Measurements from ENCODE around the gene LIM2. TPM values are rescaled to one million over a fixed set of nuclear protein-coding genes. Genes with fewer than 3 reads are reported as not detected.

The LIM2 gene
- total RNA-seq, 1 donor from 2014 or later: 0.26 TPM

GRCh38 chr19:51377422-51377821 lies 10.4 kb downstream of the LIM2 start:
- Mint-ChIP-seq H3K4me1 (no peaks in the 10 kb centered on the region), H3K27me3 (ENCODE audit: insufficient read depth, low read depth) (peaks cover 9% of the 10 kb centered on the region), H3K9me3 (peaks cover 6% of the 10 kb centered on the region), H3K27ac (no peak overlapping the region), H3K36me3 (no peaks in the 10 kb centered on the region), H3K4me3 (no peak overlapping the region)
- no peaks in the 10 kb centered on the region for H3K36me3 ChIP-seq
- no peaks in the 10 kb centered on the region for H4K20me1 ChIP-seq (ENCODE audit: low read depth)
- H3F3A ChIP-seq (ENCODE audit: low read depth): no peaks in the 10 kb centered on the region
- no peak for TF ChIP-seq CTCF (IDR thresholded peaks at IDR 0.05)
- no peak for TF ChIP-seq EZH2 (IDR thresholded peaks at IDR 0.05)
- TF ChIP-seq EZH2phosphoT487 (IDR thresholded peaks at IDR 0.05): no peak
- H3K4me1 ChIP-seq: no peaks in the 10 kb centered on the region
- H2AFZ ChIP-seq (replicated peaks): no peak overlapping the region
- no peak overlapping the region for H3K4me3 ChIP-seq
- no peak overlapping the region for H3K9ac ChIP-seq
- H3K79me2 ChIP-seq (ENCODE audit: low read depth): no peaks in the 10 kb centered on the region
- H3K9me3 ChIP-seq (ENCODE audit: low read depth): no peaks in the 10 kb centered on the region
- no peak overlapping the region for H3K27ac ChIP-seq
- H3K27me3 ChIP-seq: no peaks in the 10 kb centered on the region
- no peak for DNase-seq (ENCODE audit: low spot score)
- H3K4me2 ChIP-seq: no peak overlapping the region

GRCh38 chr19:51375504-51376221 lies 12.1 kb downstream of the LIM2 start:
- H3K27me3 ChIP-seq: no peaks in the 10 kb centered on the region
- no peak overlapping the region for H3K27ac ChIP-seq
- Mint-ChIP-seq H3K27me3 (ENCODE audit: insufficient read depth, low read depth) (peaks cover 9% of the 10 kb centered on the region), H3K27ac (no peak overlapping the region), H3K9me3 (peaks cover 4% of the 10 kb centered on the region), H3K4me3 (no peak overlapping the region), H3K36me3 (no peaks in the 10 kb centered on the region), H3K4me1 (no peaks in the 10 kb centered on the region)
- TF ChIP-seq CTCF (IDR thresholded peaks at IDR 0.05) (no peak), EZH2 (IDR thresholded peaks at IDR 0.05) (no peak), EZH2phosphoT487 (IDR thresholded peaks at IDR 0.05) (no peak)
- H3K9ac ChIP-seq: no peak overlapping the region
- no peaks in the 10 kb centered on the region for H3K36me3 ChIP-seq
- no peak overlapping the region for H3K4me2 ChIP-seq
- H4K20me1 ChIP-seq (ENCODE audit: low read depth): no peaks in the 10 kb centered on the region
- no peaks in the 10 kb centered on the region for H3K9me3 ChIP-seq (ENCODE audit: low read depth)
- DNase-seq (ENCODE audit: low spot score): no peak
- no peaks in the 10 kb centered on the region for H3K79me2 ChIP-seq (ENCODE audit: low read depth)
- H2AFZ ChIP-seq (replicated peaks): no peak overlapping the region
- no peaks in the 10 kb centered on the region for H3F3A ChIP-seq (ENCODE audit: low read depth)
- no peaks in the 10 kb centered on the region for H3K4me1 ChIP-seq
- no peak overlapping the region for H3K4me3 ChIP-seq

- no peak for DNase-seq (ENCODE audit: low spot score)
- Histone ChIP-seq H3K27me3 (no peaks in the 10 kb centered on the region), H3K4me2 (no peak within 1 kb of the TSS), H3K4me3 (no peak within 1 kb of the TSS), H3F3A (ENCODE audit: low read depth) (peaks cover 7% of the 10 kb centered on the region), H3K9ac (no peak within 1 kb of the TSS), H3K9me3 (ENCODE audit: low read depth) (no peaks in the 10 kb centered on the region), H2AFZ (replicated peaks) (no peak within 1 kb of the TSS), H3K79me2 (ENCODE audit: low read depth) (no peaks in the 10 kb centered on the region), H4K20me1 (ENCODE audit: low read depth) (no peaks in the 10 kb centered on the region), H3K27ac (no peak within 1 kb of the TSS), H3K4me1 (peaks cover 7% of the 10 kb centered on the region), H3K36me3 (no peaks in the 10 kb centered on the region)
- Mint-ChIP-seq H3K27me3 (ENCODE audit: insufficient read depth, low read depth) (peaks cover 10% of the 10 kb centered on the region), H3K9me3 (no peaks in the 10 kb centered on the region), H3K4me3 (peak within 1 kb of the TSS; percentile 35), H3K36me3 (no peaks in the 10 kb centered on the region), H3K27ac (no peak within 1 kb of the TSS), H3K4me1 (peaks cover 5% of the 10 kb centered on the region)
- TF ChIP-seq EZH2 (IDR thresholded peaks at IDR 0.05) (no peak), CTCF (IDR thresholded peaks at IDR 0.05) (no peak), EZH2phosphoT487 (IDR thresholded peaks at IDR 0.05) (no peak)
Observed at GRCh38 chr19:51372649-51373504, 14.9 kb downstream of the LIM2 start, which contains the start of gene NKG7. TSS of gene NKG7 (minus strand) at chr19:51372654. CDS start at chr19:51372535, 119 bp downstream.
